ENCODE data around the gene VSNL1. TPM values are rescaled to one million over a fixed set of nuclear protein-coding genes. Genes with fewer than 3 reads are reported as not detected.

Gene VSNL1
- total and polyA plus RNA-seq, 5 donors: 26.5 to 39.3 (median 36.8) TPM

DNA sequence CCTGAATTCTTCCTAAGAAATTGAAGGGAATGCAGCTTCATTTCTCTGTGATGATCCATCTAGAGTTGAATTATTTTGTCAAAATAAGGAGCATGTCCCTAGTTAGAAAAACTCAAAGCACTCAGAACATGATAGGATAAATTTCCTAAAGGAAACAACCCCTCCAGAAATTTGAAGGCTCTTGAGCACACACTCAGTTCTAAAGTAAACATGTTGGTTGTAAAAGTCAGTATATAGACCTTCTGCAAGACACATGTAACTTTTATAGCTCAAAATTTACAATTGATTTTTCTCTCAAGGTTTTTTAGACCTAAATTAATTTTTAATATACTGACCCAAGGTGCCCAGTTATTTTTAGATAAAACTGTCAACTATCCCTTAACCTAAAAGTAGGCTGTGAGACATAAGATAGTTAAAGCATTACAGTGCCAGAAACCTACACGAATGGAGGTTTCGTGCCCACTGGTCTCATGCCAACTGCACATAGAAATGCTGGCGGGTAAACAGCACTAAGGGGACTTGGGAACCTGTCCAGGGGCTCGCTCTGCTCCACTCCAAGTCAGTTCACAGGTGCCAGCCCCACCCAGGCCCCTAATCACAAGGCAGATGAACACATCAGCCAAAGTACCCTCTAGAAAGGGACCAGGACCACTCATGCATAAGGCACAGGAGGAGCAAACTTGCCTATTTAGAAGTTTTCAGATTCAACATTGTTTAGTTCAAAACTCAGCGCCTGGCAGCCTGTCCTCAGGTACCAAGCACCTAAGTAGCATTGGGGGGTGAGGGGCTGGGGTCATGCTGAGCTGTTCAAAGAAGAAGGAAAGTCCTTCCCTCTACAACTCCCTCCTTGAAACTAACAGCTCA lies 106.6 kb downstream of the VSNL1 start:
- peaks cover 3% of the 10 kb centered on the region for H3K4me1 ChIP-seq (ENCODE audit: control insufficient read depth, insufficient read depth, low read length)
- DNase-seq (peak in 1 of 3 donors; percentile 49), ATAC-seq (no peak)
- peak overlapping the region; percentile 72 for H3K27ac ChIP-seq (ENCODE audit: low read length)
- no peaks in the 10 kb centered on the region for H3K27me3 ChIP-seq (ENCODE audit: control insufficient read depth, insufficient read depth)
- H3K4me3 ChIP-seq (ENCODE audit: low read length): no peak overlapping the region
- no peaks in the 10 kb centered on the region for H3K9me3 ChIP-seq (ENCODE audit: control insufficient read depth, low read length)
- intact Hi-C loops (cut with DNase I): loop anchor here in 1 of 4 donors (10.0 kb wide), 1 partner anchor 102 kb away; the partner anchor contains the start of gene VSNL1
- 53% methylated on average over 5 of the region's 5 CpGs for WGBS

DNA sequence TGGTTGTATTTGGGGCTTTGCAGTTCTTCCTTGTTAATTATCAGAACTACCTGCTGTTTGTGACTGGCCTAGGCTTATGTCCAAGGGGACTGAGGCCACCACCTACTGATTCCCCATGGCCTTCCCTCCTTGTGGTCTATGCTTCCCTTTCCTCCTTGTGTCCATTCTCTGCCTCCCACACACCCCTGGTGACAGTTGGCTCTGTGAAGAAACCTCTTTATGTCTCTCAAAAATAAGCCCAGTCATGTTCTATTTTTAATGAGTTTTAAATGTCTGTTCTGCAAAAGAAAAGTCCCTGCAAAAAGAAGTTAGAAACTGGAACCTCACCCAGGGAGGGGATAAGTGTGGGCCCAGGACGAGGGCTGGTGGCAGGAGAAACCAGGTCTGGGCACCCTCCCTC lies 108.1 kb downstream of the VSNL1 start:
- no peak for ATAC-seq
- intact Hi-C loops (cut with DNase I): loop anchor here in 1 of 4 donors (10.0 kb wide), 1 partner anchor 104 kb away; the partner anchor contains the start of gene VSNL1
- H3K4me3 ChIP-seq (ENCODE audit: low read length): no peak overlapping the region
- H3K27ac ChIP-seq (ENCODE audit: low read length): no peak overlapping the region
- H3K4me1 ChIP-seq (ENCODE audit: control insufficient read depth, insufficient read depth, low read length): peaks cover 3% of the 10 kb centered on the region
- 67% methylated on average over 1 of the region's 1 CpG for WGBS
- no peaks in the 10 kb centered on the region for H3K27me3 ChIP-seq (ENCODE audit: control insufficient read depth, insufficient read depth)
- H3K9me3 ChIP-seq (ENCODE audit: control insufficient read depth, low read length): no peaks in the 10 kb centered on the region
- DNase-seq: no peak

DNA sequence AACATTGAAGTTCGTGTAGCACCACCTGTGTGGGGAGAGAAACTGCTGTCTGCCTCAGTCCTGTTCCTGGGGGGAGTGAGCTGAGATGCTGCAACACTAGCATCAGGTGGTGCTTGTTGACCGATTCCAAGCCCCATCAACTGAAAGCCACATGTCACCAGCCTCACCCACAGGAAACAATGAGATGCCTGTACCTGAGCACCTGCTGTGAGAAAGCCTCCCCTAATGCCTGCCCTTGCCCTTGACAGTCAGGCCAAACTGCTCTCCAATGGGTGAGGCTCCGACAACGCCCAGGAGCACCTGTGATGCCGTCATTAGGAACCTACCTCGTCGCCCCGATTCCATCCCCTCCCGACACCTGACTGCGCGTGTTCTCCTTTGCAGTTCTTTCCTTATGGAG lies 108.5 kb downstream of the VSNL1 start:
- Histone ChIP-seq H3K27ac (ENCODE audit: low read length) (no peak overlapping the region), H3K4me1 (ENCODE audit: control insufficient read depth, insufficient read depth, low read length) (peaks cover 3% of the 10 kb centered on the region), H3K4me3 (ENCODE audit: low read length) (no peak overlapping the region), H3K9me3 (ENCODE audit: control insufficient read depth, low read length) (no peaks in the 10 kb centered on the region), H3K27me3 (ENCODE audit: control insufficient read depth, insufficient read depth) (no peaks in the 10 kb centered on the region)
- DNase-seq (no peak), ATAC-seq (no peak)
- 93% methylated on average over 11 of the region's 11 CpGs for WGBS
- intact Hi-C loops (cut with DNase I): loop anchor here in 1 of 4 donors (10.0 kb wide), 1 partner anchor 104 kb away; the partner anchor contains the start of gene VSNL1

DNA sequence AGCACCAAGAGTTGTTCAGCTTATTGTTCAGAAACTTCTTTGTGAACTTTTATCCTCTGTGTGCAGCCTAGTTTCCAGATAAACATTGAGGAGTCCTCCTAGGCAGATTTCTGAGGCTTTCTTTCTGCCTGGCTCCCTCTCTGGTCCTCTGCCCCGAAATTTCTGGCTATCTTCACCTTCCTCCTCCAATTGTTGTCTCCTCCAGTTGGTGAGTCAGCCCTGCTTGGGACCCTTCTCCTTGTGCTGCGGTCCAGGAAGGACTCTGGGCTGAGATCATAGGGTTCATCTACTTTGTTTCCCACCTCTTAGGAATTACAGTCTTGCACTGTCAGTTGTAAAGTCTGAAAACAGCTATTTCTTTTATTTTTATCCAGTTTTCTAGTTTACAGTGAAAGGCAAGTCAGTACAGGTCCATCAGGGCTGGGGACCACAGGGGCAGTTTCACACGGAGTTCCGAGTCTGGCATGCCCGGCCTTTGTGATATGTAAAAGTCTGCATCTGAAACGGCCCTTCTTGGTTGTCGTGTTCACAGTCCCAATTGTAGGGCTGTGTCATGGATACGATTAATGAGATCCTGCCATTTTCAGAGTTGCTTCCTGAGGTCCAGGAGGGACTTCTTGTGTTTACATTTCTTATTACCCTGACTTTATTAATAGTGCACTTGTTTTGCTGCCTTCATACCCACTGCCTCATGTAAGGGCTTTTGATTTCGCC lies 112.3 kb downstream of the VSNL1 start:
- Histone ChIP-seq H3K9me3 (ENCODE audit: control insufficient read depth, low read length) (no peaks in the 10 kb centered on the region), H3K27ac (ENCODE audit: low read length) (no peak overlapping the region), H3K4me1 (ENCODE audit: control insufficient read depth, insufficient read depth, low read length) (no peaks in the 10 kb centered on the region), H3K4me3 (ENCODE audit: low read length) (no peak overlapping the region), H3K27me3 (ENCODE audit: control insufficient read depth, insufficient read depth) (no peaks in the 10 kb centered on the region)
- ATAC-seq: no peak
- intact Hi-C loops (cut with DNase I): loop anchor here in 2 of 4 donors (5.0 to 10.0 kb wide), 2 partner anchors 116 to 118 kb away; no protein-coding TSS in a partner anchor
- no peak for DNase-seq
- WGBS: 70% methylated on average over 9 of the region's 9 CpGs

DNA sequence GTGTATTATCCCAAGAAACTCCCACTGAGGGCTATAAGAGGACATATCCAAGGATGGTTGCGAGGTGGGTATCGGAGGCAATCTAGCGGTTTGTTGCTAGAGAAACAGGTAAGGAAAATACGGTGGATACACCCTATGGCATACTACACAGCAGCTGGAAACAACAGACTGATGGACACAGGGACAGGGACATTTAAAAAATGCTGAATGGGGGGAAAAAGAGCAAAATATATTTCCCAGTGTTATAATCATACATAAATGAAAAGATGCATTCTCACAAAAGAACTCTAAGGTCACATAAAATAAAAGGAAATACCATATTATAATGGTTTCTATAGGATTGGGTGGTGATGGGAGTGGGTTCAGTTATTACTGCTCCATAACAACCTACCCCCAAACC lies 117.3 kb downstream of the VSNL1 start:
- ATAC-seq: no peak
- Histone ChIP-seq H3K27ac (ENCODE audit: low read length) (no peak overlapping the region), H3K4me1 (ENCODE audit: control insufficient read depth, insufficient read depth, low read length) (no peaks in the 10 kb centered on the region), H3K9me3 (ENCODE audit: control insufficient read depth, low read length) (no peaks in the 10 kb centered on the region), H3K4me3 (ENCODE audit: low read length) (no peak overlapping the region), H3K27me3 (ENCODE audit: control insufficient read depth, insufficient read depth) (no peaks in the 10 kb centered on the region)
- DNase-seq: no peak
- intact Hi-C loops (cut with DNase I): loop anchor here in 1 of 4 donors (10.0 kb wide), 1 partner anchor 123 kb away; no protein-coding TSS in a partner anchor
- 97% methylated on average over 4 of the region's 4 CpGs for WGBS

DNA sequence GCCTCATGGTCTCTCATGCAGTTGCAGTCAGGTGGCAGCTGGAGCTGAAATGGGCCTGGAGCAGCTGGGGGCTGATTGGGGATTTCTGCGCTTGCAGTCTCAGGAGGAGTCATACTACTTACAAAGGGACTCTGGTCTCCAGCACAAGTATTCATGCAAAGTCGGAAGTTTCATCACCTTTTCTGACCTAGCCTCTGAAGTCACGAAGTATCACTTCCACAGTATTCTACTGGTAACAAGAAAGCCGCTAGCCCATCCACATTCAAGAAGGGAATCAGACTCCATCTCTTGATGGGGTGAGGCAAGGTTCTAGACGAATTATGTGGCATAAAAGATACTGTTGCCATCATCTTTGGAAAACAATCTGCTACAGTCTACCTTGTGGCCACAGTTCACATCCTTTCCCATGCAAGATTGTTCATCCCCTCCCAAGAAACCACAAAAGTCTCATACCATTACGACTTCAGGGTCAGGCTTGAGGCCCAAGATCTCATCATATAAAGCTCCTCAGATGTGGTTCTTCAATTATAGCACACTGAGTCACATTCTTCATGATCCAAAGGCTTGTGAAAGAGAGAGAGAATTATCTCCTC lies 117.9 kb downstream of the VSNL1 start:
- intact Hi-C loops (cut with DNase I): loop anchor here in 1 of 4 donors (10.0 kb wide), 1 partner anchor 124 kb away; no protein-coding TSS in a partner anchor
- ATAC-seq: no peak
- Histone ChIP-seq H3K27ac (ENCODE audit: low read length) (no peak overlapping the region), H3K9me3 (ENCODE audit: control insufficient read depth, low read length) (no peaks in the 10 kb centered on the region), H3K27me3 (ENCODE audit: control insufficient read depth, insufficient read depth) (no peaks in the 10 kb centered on the region), H3K4me1 (ENCODE audit: control insufficient read depth, insufficient read depth, low read length) (no peaks in the 10 kb centered on the region), H3K4me3 (ENCODE audit: low read length) (no peak overlapping the region)
- DNase-seq: no peak
- 90% methylated on average over 6 of the region's 6 CpGs for WGBS

DNA sequence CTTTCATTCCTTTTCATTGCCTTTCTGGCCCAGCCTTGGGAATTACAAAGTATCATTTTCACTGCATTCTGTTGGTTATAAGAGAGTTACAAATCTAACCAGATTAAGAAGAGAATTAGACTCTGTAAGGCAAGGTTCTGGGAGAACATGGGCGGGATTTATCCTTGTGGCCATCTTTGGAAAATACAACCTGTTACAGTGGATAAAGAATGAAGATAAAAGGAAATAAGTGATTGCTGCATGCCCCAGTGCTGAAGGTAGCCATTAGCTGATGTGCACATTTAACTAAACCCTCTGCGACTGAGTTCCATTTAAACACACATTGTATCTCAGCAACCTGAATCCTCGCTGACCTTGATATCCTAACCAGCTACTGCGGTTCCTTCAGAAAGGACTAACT lies 119.7 kb downstream of the VSNL1 start:
- Histone ChIP-seq H3K27me3 (ENCODE audit: control insufficient read depth, insufficient read depth) (no peaks in the 10 kb centered on the region), H3K9me3 (ENCODE audit: control insufficient read depth, low read length) (no peaks in the 10 kb centered on the region), H3K4me1 (ENCODE audit: control insufficient read depth, insufficient read depth, low read length) (no peaks in the 10 kb centered on the region), H3K27ac (ENCODE audit: low read length) (no peak overlapping the region), H3K4me3 (ENCODE audit: low read length) (no peak overlapping the region)
- WGBS: 72% methylated on average over 4 of the region's 4 CpGs
- DNase-seq (no peak), ATAC-seq (no peak)
- intact Hi-C loops (cut with DNase I): loop anchor here in 2 of 4 donors (10.0 kb wide), 1 partner anchor 885 kb away; no protein-coding TSS in a partner anchor

DNA sequence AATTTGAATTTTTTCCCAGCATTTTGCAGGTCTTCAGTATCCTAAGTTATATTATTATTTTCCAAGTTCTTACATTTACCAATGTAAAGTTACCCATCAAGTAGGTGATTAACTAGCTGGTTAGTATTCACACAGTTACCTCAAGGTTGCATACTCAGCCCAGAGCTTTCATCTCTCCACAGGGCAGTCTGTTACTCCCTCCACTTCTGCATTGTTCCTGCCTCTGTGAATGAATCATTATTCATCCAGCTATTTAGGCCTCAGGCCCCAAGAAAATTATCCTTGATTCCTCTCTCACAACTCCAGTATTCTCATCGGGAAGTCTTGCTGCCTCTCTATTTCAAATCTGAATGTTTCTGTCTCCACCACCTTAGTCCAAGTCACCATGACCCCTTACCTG lies 121.0 kb downstream of the VSNL1 start:
- Histone ChIP-seq H3K4me3 (ENCODE audit: low read length) (no peak overlapping the region), H3K27me3 (ENCODE audit: control insufficient read depth, insufficient read depth) (no peaks in the 10 kb centered on the region), H3K9me3 (ENCODE audit: control insufficient read depth, low read length) (no peaks in the 10 kb centered on the region), H3K27ac (ENCODE audit: low read length) (no peak overlapping the region), H3K4me1 (ENCODE audit: control insufficient read depth, insufficient read depth, low read length) (no peaks in the 10 kb centered on the region)
- 94% methylated on average over 1 of the region's 1 CpG for WGBS
- intact Hi-C loops (cut with DNase I): loop anchor here in 2 of 4 donors (10.0 kb wide), 1 partner anchor 887 kb away; no protein-coding TSS in a partner anchor
- ATAC-seq: no peak
- no peak for DNase-seq

DNA sequence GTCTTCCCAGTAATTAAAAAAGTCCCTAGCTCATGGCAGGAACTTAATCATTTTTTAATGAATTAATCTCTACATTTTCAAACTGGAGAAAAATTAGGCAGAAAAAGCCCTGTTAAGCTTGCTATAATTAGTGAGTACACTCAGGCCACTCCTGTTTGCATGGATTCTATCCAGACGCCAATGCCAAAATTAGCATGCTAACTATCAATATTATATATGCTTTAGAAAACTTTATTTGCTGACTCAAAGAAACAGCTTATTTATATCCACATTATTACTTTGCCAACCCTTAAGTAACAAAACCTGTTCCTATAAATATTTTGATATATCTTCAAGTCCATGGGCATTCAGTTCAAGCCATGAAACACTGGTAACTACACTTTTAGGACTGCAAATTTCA lies 122.2 kb downstream of the VSNL1 start:
- H3K4me1 ChIP-seq (ENCODE audit: control insufficient read depth, insufficient read depth, low read length): no peaks in the 10 kb centered on the region
- WGBS: 73% methylated on average over 1 of the region's 1 CpG
- H3K9me3 ChIP-seq (ENCODE audit: control insufficient read depth, low read length): no peaks in the 10 kb centered on the region
- H3K4me3 ChIP-seq (ENCODE audit: low read length): no peak overlapping the region
- intact Hi-C loops (cut with DNase I): loop anchor here in 2 of 4 donors (10.0 kb wide), 1 partner anchor 888 kb away; no protein-coding TSS in a partner anchor
- H3K27me3 ChIP-seq (ENCODE audit: control insufficient read depth, insufficient read depth): no peaks in the 10 kb centered on the region
- no peak for DNase-seq
- no peak for ATAC-seq
- no peak overlapping the region for H3K27ac ChIP-seq (ENCODE audit: low read length)

DNA sequence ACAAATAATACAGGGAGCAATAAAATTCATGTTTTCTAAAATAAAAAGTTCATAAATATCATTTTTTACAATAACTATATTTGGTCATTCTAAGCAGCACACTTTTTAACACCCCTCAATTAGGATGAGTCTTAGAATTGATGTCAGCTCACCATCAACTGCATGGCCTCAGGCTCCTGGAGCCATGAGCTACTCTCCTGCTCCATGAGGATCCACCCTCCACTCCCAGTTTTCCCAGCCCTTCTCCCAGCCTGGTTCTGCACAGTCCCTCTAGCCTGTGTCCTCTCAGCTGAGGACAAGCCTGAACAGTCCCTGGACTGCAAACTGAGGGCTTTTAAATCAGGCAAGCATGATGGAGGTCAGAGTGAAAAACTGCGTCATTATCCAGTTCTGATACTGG lies 124.0 kb downstream of the VSNL1 start:
- WGBS: 75% methylated on average over 1 of the region's 1 CpG

More for the DNA sequence above, 124.0 kb downstream of the VSNL1 start:
- no peak overlapping the region for H3K27ac ChIP-seq (ENCODE audit: low read length)
- no peaks in the 10 kb centered on the region for H3K4me1 ChIP-seq (ENCODE audit: control insufficient read depth, insufficient read depth, low read length)
- H3K27me3 ChIP-seq (ENCODE audit: control insufficient read depth, insufficient read depth): no peaks in the 10 kb centered on the region
- DNase-seq (no peak), ATAC-seq (no peak)
- no peaks in the 10 kb centered on the region for H3K9me3 ChIP-seq (ENCODE audit: control insufficient read depth, low read length)
- H3K4me3 ChIP-seq (ENCODE audit: low read length): no peak overlapping the region
- intact Hi-C loops (cut with DNase I): loop anchor here in 2 of 4 donors (10.0 kb wide), 1 partner anchor 890 kb away; no protein-coding TSS in a partner anchor

Measured in right cardiac atrium (tissue), 5 donors.